Stimulated activated CD4-positive, alpha-beta T cell treated with anti-CD3 and anti-CD28 coated beads, Interleukin-4, amount 100 ng/mL, for 48 hours (primary cell): Measurements from ENCODE around the gene CD79B.
"Not testable (repeated sequence)": the region's sequence is repeated elsewhere in the genome, so short reads cannot be mapped to it uniquely, and the experiment has no call there.

Source experiments
- DNase-seq, 2 donors: peaks; one replicate each; pipeline ENCODE4 v3.0.0-alpha.2; 2020; ENCODE audit warnings: low read depth in 2 of 2

The CD79B gene

GRCh38 chr17:63911041-63911635 is 21.0 kb downstream of the CD79B start, which contains the start of gene CSHL1:
Gene CSHL1, minus strand, starts transcription at chr17:63911258. Its CDS starts 62 bp downstream, at chr17:63911196.
- DNase-seq, result no peak

GRCh38 chr17:63910096-63910495 is 22.0 kb downstream of the CD79B start:
- no peak for DNase-seq

- DNase-seq, result not testable (repeated sequence)
Observed at GRCh38 chr17:63909586-63909985, 22.5 kb downstream of the CD79B start.

- not testable (repeated sequence) for DNase-seq
Observed at GRCh38 chr17:63907161-63907778, 24.9 kb downstream of the CD79B start.

GRCh38 chr17:63904796-63905195 is 27.3 kb downstream of the CD79B start:
- not testable (repeated sequence) for DNase-seq

GRCh38 chr17:63903787-63904201 is 28.3 kb downstream of the CD79B start:
- DNase-seq, result not testable (repeated sequence)

- not testable (repeated sequence) for DNase-seq
Observed at GRCh38 chr17:63901971-63902370, 30.2 kb downstream of the CD79B start.

- peak in 1 of 2 donors; percentile 31 for DNase-seq
Observed at GRCh38 chr17:63898899-63899798, 33.0 kb downstream of the CD79B start.

- not testable (repeated sequence) for DNase-seq
Observed at GRCh38 chr17:63896524-63897354, 35.4 kb downstream of the CD79B start, which contains the start of gene CSH1. Gene CSH1, minus strand, starts transcription at chr17:63896574. Its CDS starts 63 bp downstream, at chr17:63896511.

GRCh38 chr17:63894821-63895220 is 37.3 kb downstream of the CD79B start:
- not testable (repeated sequence) for DNase-seq

GRCh38 chr17:63894021-63894420 is 38.1 kb downstream of the CD79B start:
- DNase-seq, result not testable (repeated sequence)

GRCh38 chr17:63892316-63893037 is 39.7 kb downstream of the CD79B start:
- DNase-seq, result not testable (repeated sequence)

GRCh38 chr17:63889026-63889848 is 42.9 kb downstream of the CD79B start:
- not testable (repeated sequence) for DNase-seq

GRCh38 chr17:63885119-63885518 is 47.0 kb downstream of the CD79B start:
- DNase-seq, result not testable (repeated sequence)

GRCh38 chr17:63882626-63883126 is 49.5 kb downstream of the CD79B start:
- DNase-seq, result not testable (repeated sequence)

- peak; percentile 50 to 55 for DNase-seq
Observed at GRCh38 chr17:63881935-63882601, 50.1 kb downstream of the CD79B start, which contains the start of gene GH2. Gene GH2, minus strand, starts transcription at chr17:63881944. Its CDS starts 143 bp downstream, at chr17:63881801.

GRCh38 chr17:63881337-63881736 is 50.8 kb downstream of the CD79B start:
- not testable (repeated sequence) for DNase-seq

GRCh38 chr17:63880706-63881105 is 51.4 kb downstream of the CD79B start:
- DNase-seq, result no peak
